ENCODE data around the gene ST7L.

GRCh38 chr1:112575154-112575804, 43.7 kb downstream of the ST7L start:
- TF ChIP-seq EZH2 (IDR thresholded peaks at IDR 0.05; ENCODE audit: low read length, missing control alignments), result no peak
- no peak for TF ChIP-seq CTCF (conservative IDR thresholded peaks at IDR 0.05 in 1 of 2, IDR thresholded peaks at IDR 0.05 in 1 of 2; ENCODE audit: low read depth in 1 of 2, low read length in 2 of 2)

All from fibroblast of lung (primary cell).